HCT116 (cell line): ENCODE data around the gene TNRC6A. TPM values are rescaled to one million over a fixed set of nuclear protein-coding genes. Genes with fewer than 3 reads are reported as not detected.

Experiments used
- ATAC-seq: fragments of 200-7000 bp; cut with Tn5 transposase; 2 replicates; pipeline ENCODE4 v1.9.1; 2020; ENCODE audit warnings: mild to moderate bottlenecking, moderate library complexity
- BruUV-seq: library from RNA; stranded (reverse); fragments of 400-500 nt; replicated peaks from 2 replicates; lab custom pipeline; 2021; lab: Mats Ljungman, UMichigan
- CTCF ChIA-PET: fragments of 300-600 bp; sonication (Branson Sonifier 250); formaldehyde crosslinking; loops from one replicate; lab custom pipeline; 2021; ENCODE audit warnings: antibody characterized with exemption; lab: Charles Lee
- POLR2A ChIA-PET: fragments of 300-600, 350-600 bp; sonication (Branson Sonifier 250); formaldehyde crosslinking; loops from one replicate; lab custom pipeline; 2021; ENCODE audit warnings: antibody characterized with exemption; lab: Charles Lee
- RAD21 ChIA-PET, 2 experiments: fragments of 300-600 bp; sonication (Branson Sonifier 250); formaldehyde crosslinking; loops; one replicate each; lab custom pipeline; 2023; ENCODE audit warnings: low total read pairs in 2 of 2; ENCODE audit not compliant: uncharacterized antibody in 2 of 2, unreplicated experiment in 2 of 2, low non-redundant PET in 1 of 2; lab: Charles Lee
- DNase-seq: peaks from one replicate; pipeline ENCODE4 v3.0.0-alpha.2; 2010; ENCODE audit warnings: low read depth, low spot score
- H2AFZ ChIP-seq: fragments of 200-600 bp; shearing (Covaris generic), sonication (generic); 2 replicates; pipeline ENCODE4 v1.6.1; 2017; ENCODE audit warnings: low read depth, mixed run types, mixed read lengths, antibody characterized with exemption, low read length; ENCODE audit not compliant: poor library complexity, severe bottlenecking
- H3K27ac ChIP-seq: 2 replicates; pipeline ENCODE4 v1.5.1; 2012; ENCODE audit warnings: low read depth, low read length
- H3K27me3 ChIP-seq: fragments of 200-600 bp; sonication (generic); 2 replicates; pipeline ENCODE4 v1.6.1; 2016; ENCODE audit warnings: mixed run types, low read length, mixed read lengths; ENCODE audit not compliant: insufficient read depth
- H3K36me3 ChIP-seq, 2 experiments: fragments of 200-500 bp in 1 of 2; fragments of 200-600 bp in 1 of 2; sonication (Bioruptor generic) in 1 of 2; sonication (generic) in 1 of 2; 2 replicates each; pipeline versions ENCODE4 v1.5.1 to v1.6.1; 2014 to 2016; ENCODE audit warnings: low read length in 2 of 2, inconsistent platforms in 1 of 2, mixed read lengths in 1 of 2, mixed run types in 1 of 2; ENCODE audit not compliant: insufficient read depth in 2 of 2, control insufficient read depth in 1 of 2
- H3K4me1 ChIP-seq, 2 experiments: fragments of 200-600 bp in 1 of 2; sonication (generic) in 1 of 2; 2 replicates each; pipeline versions ENCODE4 v1.5.1 to v1.6.1; 2012 to 2017; ENCODE audit warnings: low read length in 2 of 2, inconsistent platforms in 1 of 2, mild to moderate bottlenecking in 1 of 2, mixed read lengths in 1 of 2, mixed run types in 1 of 2, moderate library complexity in 1 of 2; ENCODE audit not compliant: insufficient read depth in 2 of 2, control insufficient read depth in 1 of 2
- H3K4me2 ChIP-seq: fragments of 200-600 bp; sonication (generic); 2 replicates; pipeline ENCODE4 v1.6.1; 2017; ENCODE audit warnings: mixed run types, low read length, mixed read lengths
- H3K4me3 ChIP-seq, 2 experiments: fragments of 200-600 bp in 1 of 2; sonication (generic) in 1 of 2; replicated peaks in 1 of 2; 2 replicates each; pipeline ENCODE4 v1.5.1; 2011 to 2016; ENCODE audit warnings: low read length in 2 of 2, control low read depth in 1 of 2, low read depth in 1 of 2, mild to moderate bottlenecking in 1 of 2, mixed read lengths in 1 of 2, mixed run types in 1 of 2
- H3K79me2 ChIP-seq: fragments of 200-600 bp; sonication (generic); 2 replicates; pipeline ENCODE4 v1.6.1; 2017; ENCODE audit warnings: mild to moderate bottlenecking, mixed run types, low read length, moderate library complexity, mixed read lengths; ENCODE audit not compliant: insufficient read depth
- H3K9ac ChIP-seq: fragments of 200-600 bp; sonication (generic); 2 replicates; pipeline ENCODE4 v1.6.1; 2016; ENCODE audit warnings: low read length, mixed read lengths
- H3K9me2 ChIP-seq: fragments of 200-600 bp; sonication (generic), shearing (Covaris generic); 2 replicates; pipeline ENCODE4 v1.6.1; 2017; ENCODE audit warnings: mixed run types, mild to moderate bottlenecking, moderate library complexity; ENCODE audit not compliant: insufficient read depth
- H3K9me3 ChIP-seq, 2 experiments: fragments of 200-500 bp in 1 of 2; fragments of 200-600 bp in 1 of 2; sonication (Bioruptor generic) in 1 of 2; sonication (generic) in 1 of 2; 2 replicates each; pipeline ENCODE4 v1.6.1; 2014 to 2017; ENCODE audit warnings: low read length in 2 of 2, mixed read lengths in 2 of 2, inconsistent platforms in 1 of 2, low read depth in 1 of 2, mild to moderate bottlenecking in 1 of 2, mixed run types in 1 of 2, moderate library complexity in 1 of 2; ENCODE audit not compliant: control insufficient read depth in 1 of 2, insufficient read depth in 1 of 2
- H4K20me1 ChIP-seq: fragments of 200-600 bp; sonication (generic), shearing (Covaris generic); 2 replicates; pipeline ENCODE4 v1.6.1; 2017; ENCODE audit warnings: mixed run types, mild to moderate bottlenecking, moderate library complexity; ENCODE audit not compliant: insufficient read depth
- ATF3 ChIP-seq: IDR thresholded peaks from 2 replicates; pipeline ENCODE4 v1.6.1; 2012
- CBX3 ChIP-seq: IDR thresholded peaks from 2 replicates; pipeline ENCODE4 v1.6.1; 2012; ENCODE audit warnings: low read depth
- CTCF ChIP-seq, 3 experiments: fragments of 200-600 bp in 1 of 3; sonication (generic) in 1 of 3; IDR thresholded peaks in 2 of 3; conservative IDR thresholded peaks in 1 of 3; 2 replicates each; pipeline ENCODE4 v1.5.1; 2012 to 2017; ENCODE audit warnings: low read depth in 2 of 3, low read length in 2 of 3, antibody characterized with exemption in 1 of 3, borderline replicate concordance in 1 of 3, control low read depth in 1 of 3, mild to moderate bottlenecking in 1 of 3, mixed read lengths in 1 of 3, mixed run types in 1 of 3, moderate library complexity in 1 of 3; ENCODE audit not compliant: insufficient read depth in 1 of 3
- EGR1 ChIP-seq: IDR thresholded peaks from 2 replicates; pipeline ENCODE4 v1.6.1; 2012; ENCODE audit warnings: low read depth
- EZH2 ChIP-seq: fragments of 200-600 bp; sonication (generic); IDR thresholded peaks from 2 replicates; pipeline ENCODE4 v1.6.1; 2017; ENCODE audit warnings: antibody characterized with exemption, mixed run types
- JUND ChIP-seq: IDR thresholded peaks from 2 replicates; pipeline ENCODE4 v1.6.1; 2012
- POLR2A ChIP-seq: IDR thresholded peaks from 2 replicates; pipeline ENCODE4 v1.7.0; 2011; ENCODE audit warnings: borderline replicate concordance; ENCODE audit not compliant: insufficient read depth, insufficient read length; ENCODE audit errors: extremely low read depth
- POLR2AphosphoS5 ChIP-seq: IDR thresholded peaks from 2 replicates; pipeline ENCODE4 v1.6.1; 2011; ENCODE audit warnings: mild to moderate bottlenecking, low read depth, low read length, moderate library complexity
- RAD21 ChIP-seq: IDR thresholded peaks from 2 replicates; pipeline ENCODE4 v1.6.1; 2012; ENCODE audit warnings: low read depth, mild to moderate bottlenecking
- REST ChIP-seq: IDR thresholded peaks from 2 replicates; pipeline ENCODE4 v1.6.1; 2012; ENCODE audit warnings: low read depth
- SIN3A ChIP-seq: IDR thresholded peaks from 2 replicates; pipeline ENCODE4 v1.6.1; 2012; ENCODE audit warnings: low read depth
- SP1 ChIP-seq: IDR thresholded peaks from 2 replicates; pipeline ENCODE4 v1.6.1; 2012; ENCODE audit warnings: low read depth
- TCF7L2 ChIP-seq: IDR thresholded peaks from 2 replicates; pipeline ENCODE4 v1.7.0; 2011; ENCODE audit warnings: borderline replicate concordance, inconsistent platforms; ENCODE audit not compliant: insufficient read depth, insufficient read length; ENCODE audit errors: extremely low read depth
- ZNF274 ChIP-seq: fragments of 200-500 bp; sonication (Bioruptor generic); IDR thresholded peaks from 2 replicates; pipeline ENCODE4 v1.6.1; 2014; ENCODE audit warnings: mild to moderate bottlenecking, low read depth, low read length, inconsistent platforms
- intact Hi-C: fragments of 100-400 bp; cut with micrococcal nuclease; formaldehyde crosslinking; loops from 2 replicates; pipeline ENCODE4 v1.10.0; 2022
- total RNA-seq: library from RNA; stranded (reverse); gene quantifications from one replicate; pipeline ENCODE4 v1.2.1, GENCODE V29; 2021; ENCODE audit not compliant: unreplicated experiment

TNRC6A gene
- total RNA-seq, 1 experiment from 2014 or later = 37.0 TPM

DNA sequence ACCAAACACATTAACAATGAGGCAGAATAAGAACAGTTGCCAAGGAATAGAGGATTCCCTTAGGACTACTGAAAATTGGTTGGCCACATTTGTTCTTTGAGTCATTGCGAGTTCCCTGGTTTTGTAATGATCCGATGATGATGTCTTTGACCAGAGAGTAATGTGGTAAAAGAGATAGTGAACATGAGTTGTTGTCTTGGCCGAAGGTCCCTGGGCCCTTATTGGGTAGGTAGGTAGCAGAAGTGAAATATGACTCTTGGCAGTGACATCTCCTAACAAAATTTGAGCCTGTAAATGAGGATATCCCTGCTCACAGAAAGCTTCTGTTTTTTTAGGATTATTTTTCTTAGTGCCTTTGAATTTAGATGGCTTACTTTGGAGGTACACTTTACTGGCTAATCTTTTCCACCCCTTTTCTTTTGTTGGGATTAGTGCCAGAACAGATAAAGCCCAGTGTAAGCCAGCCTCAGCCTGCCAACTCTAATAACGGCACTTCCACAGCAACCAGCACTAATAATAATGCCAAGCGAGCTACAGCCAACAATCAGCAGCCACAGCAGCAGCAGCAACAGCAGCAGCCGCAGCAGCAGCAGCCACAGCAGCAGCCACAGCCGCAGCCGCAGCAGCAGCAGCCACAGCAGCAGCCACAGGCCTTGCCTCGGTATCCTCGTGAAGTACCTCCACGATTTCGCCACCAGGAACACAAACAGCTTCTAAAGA lies 47.2 kb downstream of the TNRC6A start:
- H3K9me2 ChIP-seq = no peaks in the 10 kb centered on the region
- peaks cover 53% of the 10 kb centered on the region for H3K79me2 ChIP-seq
- TF ChIP-seq ZNF274 (no peak), ATF3 (no peak), TCF7L2 (no peak)
- intact Hi-C loops = no loop called here
- no peaks in the 10 kb centered on the region for H3K27me3 ChIP-seq
- H3K9me3 ChIP-seq = no peaks in the 10 kb centered on the region
- no peak for DNase-seq
- peaks cover 21 to 27% of the 10 kb centered on the region in 2 experiments; a peak in 3 of 4 replicates for H3K36me3 ChIP-seq
- H4K20me1 ChIP-seq = peaks cover 13% of the 10 kb centered on the region; the same call in 1 of the 2 replicates
- POLR2A ChIA-PET = no interaction called here
- no peak overlapping the region for H2AFZ ChIP-seq
- no peak overlapping the region for H3K4me2 ChIP-seq
- ATAC-seq = no peak
- BruUV-seq = no TSS peak
- no peak overlapping the region for H3K9ac ChIP-seq
- H3K27ac ChIP-seq = no peak overlapping the region
- RAD21 ChIA-PET = no interaction called here
- CTCF ChIA-PET = no interaction called here
- no peak overlapping the region for H3K4me3 ChIP-seq
- H3K4me1 ChIP-seq = no peaks in the 10 kb centered on the region

- no peaks in the 10 kb centered on the region for H3K9me3 ChIP-seq
- DNase-seq (no peak), ATAC-seq (no peak)
- H3K36me3 ChIP-seq = peaks cover 22 to 30% of the 10 kb centered on the region in 2 experiments; a peak in 3 of 4 replicates
- H3K4me1 ChIP-seq = no peaks in the 10 kb centered on the region
- H3K9ac ChIP-seq = no peak overlapping the region
- H3K4me2 ChIP-seq = no peak overlapping the region
- CTCF ChIA-PET = no interaction called here
- no TSS peak for BruUV-seq
- no peaks in the 10 kb centered on the region for H3K9me2 ChIP-seq
- H3K79me2 ChIP-seq = peaks cover 34% of the 10 kb centered on the region
- RAD21 ChIA-PET = no interaction called here
- no peak overlapping the region for H3K4me3 ChIP-seq
- H3K27me3 ChIP-seq = no peaks in the 10 kb centered on the region
- intact Hi-C loops = no loop called here
- H3K27ac ChIP-seq = no peak overlapping the region
- no peak overlapping the region for H2AFZ ChIP-seq
- POLR2A ChIA-PET = no interaction called here
- peaks cover 8% of the 10 kb centered on the region; the same call in 1 of the 2 replicates for H4K20me1 ChIP-seq
- TF ChIP-seq POLR2A (no peak), EGR1 (no peak), POLR2AphosphoS5 (no peak), TCF7L2 (no peak), SP1 (no peak), CBX3 (no peak), REST (no peak), EZH2 (no peak), ATF3 (no peak), JUND (no peak), SIN3A (no peak), CTCF (IDR thresholded peaks at IDR 0.05 in 2 of 3, conservative IDR thresholded peaks at IDR 0.05 in 1 of 3; ENCODE audit: borderline replicate concordance in 1 of 3, insufficient read depth in 1 of 3, low read depth in 2 of 3, low read length in 2 of 3) (no peak), RAD21 (no peak)
Observed at GRCh38 chr16:24778671-24779070, 49.2 kb downstream of the TNRC6A start.
